Osteocyte (in vitro differentiated cells): Measurements from ENCODE around the gene WDR11. TPM values are rescaled to one million over a fixed set of nuclear protein-coding genes. Genes with fewer than 3 reads are reported as not detected.

Experiments
- DNase-seq: peaks from one replicate; pipeline ENCODE4 v3.0.0; 2021; ENCODE audit warnings: mixed read lengths; ENCODE audit not compliant: unreplicated experiment; ENCODE audit errors: extremely low spot score
- H3K27ac Mint-ChIP-seq: one replicate; pipeline ENCODE4 v1.8.0; 2021; ENCODE audit warnings: mild to moderate bottlenecking, mixed read lengths; ENCODE audit not compliant: unreplicated experiment
- H3K27me3 Mint-ChIP-seq: one replicate; pipeline ENCODE4 v1.8.0; 2021; ENCODE audit warnings: mixed read lengths; ENCODE audit not compliant: unreplicated experiment
- H3K36me3 Mint-ChIP-seq: one replicate; pipeline ENCODE4 v1.8.0; 2021; ENCODE audit warnings: mixed read lengths; ENCODE audit not compliant: unreplicated experiment
- H3K4me1 Mint-ChIP-seq: one replicate; pipeline ENCODE4 v1.8.0; 2021; ENCODE audit warnings: mixed read lengths; ENCODE audit not compliant: unreplicated experiment
- H3K4me3 Mint-ChIP-seq: one replicate; pipeline ENCODE4 v1.8.0; 2021; ENCODE audit warnings: mild to moderate bottlenecking, moderate library complexity, mixed read lengths; ENCODE audit not compliant: unreplicated experiment
- H3K9me3 Mint-ChIP-seq: one replicate; pipeline ENCODE4 v1.8.0; 2021; ENCODE audit warnings: mixed read lengths; ENCODE audit not compliant: unreplicated experiment
- total RNA-seq: library from RNA; stranded (reverse); gene quantifications from 2 replicates; pipeline ENCODE4 v1.2.1, GENCODE V29; 2021
- TF ChIP-seq, protein P1 (sequence below): fragments of 200-600 bp; sonication (generic); IDR thresholded peaks from 2 replicates; pipeline ENCODE4 v1.5.0; 2021; ENCODE audit warnings: antibody characterized with exemption, mild to moderate bottlenecking, moderate library complexity

Gene WDR11
- total RNA-seq, 1 donor from 2014 or later = 61.8 TPM

DNA sequence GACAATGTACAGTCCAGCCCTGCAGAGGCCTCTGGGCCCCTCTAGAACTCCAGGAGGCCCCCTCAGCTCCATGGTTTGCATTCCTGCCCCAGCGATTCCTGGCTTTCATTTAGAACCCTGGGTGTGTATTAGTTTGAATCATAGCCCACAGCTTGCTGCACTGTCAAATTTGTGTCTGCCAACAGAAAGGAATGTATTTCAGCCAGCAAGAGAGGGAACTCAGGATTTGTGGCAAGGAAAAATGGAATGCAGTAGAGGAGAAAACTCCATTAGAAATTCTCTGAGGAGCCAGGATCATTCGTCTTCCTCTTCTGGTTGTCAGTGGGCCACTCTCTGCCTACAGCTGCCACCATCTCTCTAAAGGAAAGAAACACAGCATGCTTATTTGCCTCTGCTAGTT, 27.9 kb upstream of the WDR11 start:
- Mint-ChIP-seq H3K9me3 (no peaks in the 10 kb centered on the region), H3K27ac (no peak overlapping the region), H3K36me3 (no peaks in the 10 kb centered on the region), H3K27me3 (peaks cover 4% of the 10 kb centered on the region), H3K4me1 (no peaks in the 10 kb centered on the region), H3K4me3 (no peak overlapping the region)
- TF ChIP-seq, protein P1, sequence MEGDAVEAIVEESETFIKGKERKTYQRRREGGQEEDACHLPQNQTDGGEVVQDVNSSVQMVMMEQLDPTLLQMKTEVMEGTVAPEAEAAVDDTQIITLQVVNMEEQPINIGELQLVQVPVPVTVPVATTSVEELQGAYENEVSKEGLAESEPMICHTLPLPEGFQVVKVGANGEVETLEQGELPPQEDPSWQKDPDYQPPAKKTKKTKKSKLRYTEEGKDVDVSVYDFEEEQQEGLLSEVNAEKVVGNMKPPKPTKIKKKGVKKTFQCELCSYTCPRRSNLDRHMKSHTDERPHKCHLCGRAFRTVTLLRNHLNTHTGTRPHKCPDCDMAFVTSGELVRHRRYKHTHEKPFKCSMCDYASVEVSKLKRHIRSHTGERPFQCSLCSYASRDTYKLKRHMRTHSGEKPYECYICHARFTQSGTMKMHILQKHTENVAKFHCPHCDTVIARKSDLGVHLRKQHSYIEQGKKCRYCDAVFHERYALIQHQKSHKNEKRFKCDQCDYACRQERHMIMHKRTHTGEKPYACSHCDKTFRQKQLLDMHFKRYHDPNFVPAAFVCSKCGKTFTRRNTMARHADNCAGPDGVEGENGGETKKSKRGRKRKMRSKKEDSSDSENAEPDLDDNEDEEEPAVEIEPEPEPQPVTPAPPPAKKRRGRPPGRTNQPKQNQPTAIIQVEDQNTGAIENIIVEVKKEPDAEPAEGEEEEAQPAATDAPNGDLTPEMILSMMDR = no peak
- no peak for DNase-seq

DNA sequence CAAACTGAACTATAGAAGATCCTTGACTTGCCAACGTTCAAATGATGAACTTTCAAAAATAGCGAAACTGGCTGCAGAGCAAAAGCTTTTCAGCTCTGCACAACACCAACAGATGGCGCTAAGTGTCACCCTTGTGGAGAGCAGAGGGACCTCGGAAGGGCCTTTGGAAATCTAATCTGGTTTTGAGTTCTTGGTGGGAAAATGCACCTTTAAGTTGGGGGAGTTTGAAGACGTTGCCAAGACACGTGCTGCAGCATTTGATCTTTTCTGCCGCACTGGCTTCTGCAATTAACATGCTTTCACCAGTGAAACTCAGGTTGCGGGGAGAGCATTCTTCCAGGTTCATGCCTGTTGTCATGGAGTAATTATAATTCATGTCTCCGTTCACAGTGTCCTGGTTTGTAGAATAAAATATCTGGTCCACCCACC, 26.3 kb upstream of the WDR11 start:
- Mint-ChIP-seq H3K27me3 (peaks cover 4% of the 10 kb centered on the region), H3K4me3 (no peak overlapping the region), H3K4me1 (no peaks in the 10 kb centered on the region), H3K9me3 (no peaks in the 10 kb centered on the region), H3K27ac (no peak overlapping the region), H3K36me3 (no peaks in the 10 kb centered on the region)
- TF ChIP-seq, protein P1 = no peak
- DNase-seq = no peak

DNA sequence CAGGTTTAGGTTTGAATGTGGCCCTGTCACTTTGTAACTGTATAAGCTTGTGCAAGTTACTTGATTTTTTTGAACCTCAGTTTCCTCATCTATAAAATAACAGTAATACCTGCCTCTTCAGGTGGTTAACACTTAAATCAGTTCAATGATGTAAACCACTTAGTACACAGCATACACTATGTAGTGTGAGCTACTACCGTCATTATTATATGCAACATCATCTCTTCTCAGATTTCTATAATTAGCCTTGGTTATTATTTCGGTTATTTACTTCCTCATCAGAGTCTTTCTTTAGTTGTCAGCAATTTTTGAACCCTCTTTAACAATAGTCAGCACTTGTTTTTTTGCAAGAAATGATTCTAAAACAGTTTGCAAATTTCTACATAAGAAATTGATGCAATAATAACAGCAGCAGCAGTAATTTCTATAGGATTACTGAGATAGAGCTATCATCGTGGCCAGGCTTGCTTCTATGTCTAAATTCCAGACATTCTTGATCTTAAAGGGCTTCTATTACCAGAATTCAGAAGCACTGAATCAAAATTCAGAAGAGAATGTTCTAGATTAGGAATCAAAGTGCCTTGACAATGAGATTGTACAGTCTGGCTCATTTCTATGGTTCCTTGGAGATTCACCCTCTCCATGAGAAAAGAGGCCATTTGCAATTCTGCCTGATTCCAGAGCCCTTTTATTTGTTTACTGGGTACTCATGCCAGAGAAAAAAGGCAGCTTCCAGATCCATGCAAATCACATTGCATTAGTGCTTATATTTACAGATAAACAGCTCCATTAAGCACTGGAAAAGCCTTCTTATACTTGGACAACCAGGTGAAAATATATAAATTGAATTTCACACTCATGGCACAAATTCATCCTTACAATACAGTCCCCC, 25.0 kb upstream of the WDR11 start:
- peaks cover 4% of the 10 kb centered on the region for H3K27me3 Mint-ChIP-seq
- H3K9me3 Mint-ChIP-seq = no peaks in the 10 kb centered on the region

DNA sequence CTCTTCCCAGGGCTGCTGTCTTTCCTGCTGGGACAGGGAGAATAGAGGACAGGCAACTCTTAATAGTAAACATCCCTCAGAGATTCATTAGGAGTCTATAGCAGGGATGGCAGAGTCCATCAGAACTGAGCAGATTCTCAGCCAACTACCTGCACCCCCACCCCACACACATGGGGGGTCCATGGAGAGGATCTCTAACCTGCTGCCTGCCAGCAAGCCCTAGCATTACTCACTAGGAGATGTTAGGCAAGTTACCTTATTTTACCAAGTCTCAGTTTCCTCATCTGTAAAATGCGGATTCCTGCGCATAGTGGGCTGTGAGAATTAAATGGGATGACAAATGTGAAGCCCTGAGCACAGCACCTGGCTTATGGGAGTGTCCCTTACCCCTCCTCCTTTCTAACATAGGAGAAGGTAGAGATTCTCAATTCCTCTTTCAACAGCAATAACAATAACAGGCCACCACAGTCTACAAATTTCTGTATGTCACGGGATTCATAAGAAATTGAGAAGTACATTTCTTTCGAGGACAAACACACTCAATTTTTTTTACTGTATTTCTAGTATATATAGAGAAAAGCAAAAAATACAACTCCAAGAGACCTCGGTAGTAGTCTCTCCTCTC, 23.8 kb upstream of the WDR11 start:
- Mint-ChIP-seq H3K27me3 (peaks cover 6% of the 10 kb centered on the region), H3K9me3 (no peaks in the 10 kb centered on the region), H3K4me1 (no peaks in the 10 kb centered on the region), H3K36me3 (no peaks in the 10 kb centered on the region), H3K27ac (no peak overlapping the region), H3K4me3 (no peak overlapping the region)
- DNase-seq = no peak
- TF ChIP-seq, protein P1 = no peak

More for the DNA sequence above, 25.0 kb upstream of the WDR11 start:
- no peak for DNase-seq
- Mint-ChIP-seq H3K4me1 (no peaks in the 10 kb centered on the region), H3K4me3 (no peak overlapping the region), H3K36me3 (no peaks in the 10 kb centered on the region), H3K27ac (no peak overlapping the region)
- TF ChIP-seq, protein P1 = no peak

DNA sequence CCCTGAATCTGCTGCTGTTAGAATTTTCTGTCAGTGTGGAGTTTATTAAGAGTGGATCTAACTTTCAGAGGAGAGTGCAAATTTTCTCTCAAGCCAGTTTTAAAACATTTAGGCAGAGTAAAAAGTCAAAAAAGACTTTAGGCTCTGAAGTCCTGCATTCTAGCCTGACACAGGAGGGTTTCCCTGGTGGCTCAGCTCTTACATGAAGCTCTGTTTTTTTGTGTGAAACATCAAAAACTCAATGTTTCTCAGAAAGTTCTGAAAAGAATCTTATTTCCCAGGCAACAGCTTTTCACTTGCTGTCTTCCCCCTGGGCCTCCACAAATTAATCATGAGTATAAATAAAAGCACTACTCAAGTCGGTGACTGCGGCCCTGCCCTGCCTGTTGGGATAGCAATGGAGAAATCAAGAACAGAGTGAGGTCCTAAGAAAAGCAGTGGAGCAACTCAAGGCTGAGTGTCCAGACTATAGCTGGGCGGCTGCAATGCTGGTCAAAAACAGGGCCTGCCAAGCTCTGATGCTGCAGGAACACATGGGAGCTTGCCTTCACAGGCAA, 22.3 kb upstream of the WDR11 start:
- Mint-ChIP-seq H3K27me3 (peaks cover 6% of the 10 kb centered on the region), H3K4me1 (no peaks in the 10 kb centered on the region), H3K9me3 (no peaks in the 10 kb centered on the region), H3K4me3 (no peak overlapping the region), H3K27ac (no peak overlapping the region), H3K36me3 (no peaks in the 10 kb centered on the region)
- DNase-seq = no peak
- TF ChIP-seq, protein P1 = no peak
